Liver (tissue), 3 donors: ENCODE measurements around the gene CFAP157.

Experiments
- FOXA1 ChIP-seq: IDR thresholded peaks from 2 replicates; pipeline ENCODE4 v1.6.1; 2016; ENCODE audit warnings: antibody characterized with exemption
- FOXA2 ChIP-seq: IDR thresholded peaks from 2 replicates; pipeline ENCODE4 v1.6.1; 2016; ENCODE audit warnings: antibody characterized with exemption
- GABPA ChIP-seq, 2 donors: IDR thresholded peaks in 1 of 2; conservative IDR thresholded peaks in 1 of 2; 2 replicates each; pipeline ENCODE4 v1.6.1; 2016; ENCODE audit warnings: antibody characterized with exemption in 2 of 2, mild to moderate bottlenecking in 1 of 2, moderate library complexity in 1 of 2
- HNF4A ChIP-seq, 2 donors: conservative IDR thresholded peaks; 2 replicates each; pipeline ENCODE4 v1.6.1; 2016; ENCODE audit warnings: antibody characterized with exemption in 2 of 2, mild to moderate bottlenecking in 2 of 2
- JUND ChIP-seq, 2 donors: IDR thresholded peaks; 2 replicates each; pipeline ENCODE4 v1.6.1; 2016; ENCODE audit warnings: antibody characterized with exemption in 2 of 2
- RAD21 ChIP-seq, 2 donors: IDR thresholded peaks; 2 replicates each; pipeline ENCODE4 v1.6.1; 2016; ENCODE audit warnings: antibody characterized with exemption in 2 of 2, mild to moderate bottlenecking in 2 of 2
- RXRA ChIP-seq, 2 donors: IDR thresholded peaks; 2 replicates each; pipeline ENCODE4 v1.6.1; 2017 to 2018; ENCODE audit warnings: antibody characterized with exemption in 2 of 2, mild to moderate bottlenecking in 1 of 2
- SP1 ChIP-seq: IDR thresholded peaks from 2 replicates; pipeline ENCODE4 v1.6.1; 2018; ENCODE audit warnings: antibody characterized with exemption, mild to moderate bottlenecking
- TAF1 ChIP-seq: conservative IDR thresholded peaks from 2 replicates; pipeline ENCODE4 v1.6.1; 2016; ENCODE audit warnings: antibody characterized with exemption, mild to moderate bottlenecking
- TF ChIP-seq, protein P1 (sequence below): fragments of 150-350 bp; IDR thresholded peaks from 2 replicates; pipeline ENCODE4 v1.5.1; 2017; ENCODE audit warnings: improper control_type of control experiment, low read depth, low read length; ENCODE audit not compliant: missing input control
- TF ChIP-seq, protein P2 (sequence below): IDR thresholded peaks from 2 replicates; pipeline ENCODE4 v1.6.1; 2016; ENCODE audit warnings: antibody characterized with exemption
- TF ChIP-seq, protein P3 (sequence below): IDR thresholded peaks from 2 replicates; pipeline ENCODE4 v1.6.1; 2016; ENCODE audit warnings: antibody characterized with exemption
- TF ChIP-seq, protein P4 (sequence below): IDR thresholded peaks from 2 replicates; pipeline ENCODE4 v1.6.1; 2016; ENCODE audit warnings: antibody characterized with exemption, mild to moderate bottlenecking
- donor health status: healthy.
- donor health status: healthy.

DNA sequence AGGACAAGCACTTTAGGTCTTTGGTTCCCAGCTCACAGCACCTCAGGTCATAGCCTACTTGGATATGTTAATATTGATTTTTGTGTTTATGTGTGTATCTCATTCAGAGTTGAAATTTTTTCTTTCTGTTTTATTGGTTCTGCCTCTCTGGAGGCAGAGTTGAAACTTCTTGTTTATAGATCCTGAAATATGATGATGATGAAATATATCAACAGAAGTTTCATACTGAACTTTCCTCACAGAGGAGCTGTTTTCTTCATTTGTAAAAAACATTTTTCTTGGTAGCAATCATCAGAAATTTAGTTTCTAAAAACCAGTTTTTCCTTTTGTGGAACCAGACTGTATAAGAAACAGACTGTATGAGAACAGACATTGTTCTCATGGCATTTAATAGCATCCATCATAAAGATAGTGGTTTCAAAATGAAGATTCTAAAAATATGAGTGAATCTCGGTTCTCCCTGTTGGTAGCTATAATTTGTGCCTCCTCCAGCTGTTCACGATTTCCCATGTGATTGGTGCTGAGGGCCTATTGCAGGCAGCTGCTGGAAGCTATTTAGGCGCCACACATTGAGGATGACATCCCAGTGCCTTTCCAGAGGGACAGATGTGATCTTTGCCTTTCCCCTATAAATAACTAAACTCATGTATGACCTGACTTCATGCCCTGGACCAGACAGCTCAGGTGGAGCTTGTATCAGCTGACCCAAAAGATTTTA, 39.5 kb upstream of the CFAP157 start:
- TF ChIP-seq, protein P1, sequence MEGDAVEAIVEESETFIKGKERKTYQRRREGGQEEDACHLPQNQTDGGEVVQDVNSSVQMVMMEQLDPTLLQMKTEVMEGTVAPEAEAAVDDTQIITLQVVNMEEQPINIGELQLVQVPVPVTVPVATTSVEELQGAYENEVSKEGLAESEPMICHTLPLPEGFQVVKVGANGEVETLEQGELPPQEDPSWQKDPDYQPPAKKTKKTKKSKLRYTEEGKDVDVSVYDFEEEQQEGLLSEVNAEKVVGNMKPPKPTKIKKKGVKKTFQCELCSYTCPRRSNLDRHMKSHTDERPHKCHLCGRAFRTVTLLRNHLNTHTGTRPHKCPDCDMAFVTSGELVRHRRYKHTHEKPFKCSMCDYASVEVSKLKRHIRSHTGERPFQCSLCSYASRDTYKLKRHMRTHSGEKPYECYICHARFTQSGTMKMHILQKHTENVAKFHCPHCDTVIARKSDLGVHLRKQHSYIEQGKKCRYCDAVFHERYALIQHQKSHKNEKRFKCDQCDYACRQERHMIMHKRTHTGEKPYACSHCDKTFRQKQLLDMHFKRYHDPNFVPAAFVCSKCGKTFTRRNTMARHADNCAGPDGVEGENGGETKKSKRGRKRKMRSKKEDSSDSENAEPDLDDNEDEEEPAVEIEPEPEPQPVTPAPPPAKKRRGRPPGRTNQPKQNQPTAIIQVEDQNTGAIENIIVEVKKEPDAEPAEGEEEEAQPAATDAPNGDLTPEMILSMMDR: no peak
- TF ChIP-seq TAF1 (no peak), GABPA (IDR thresholded peaks at IDR 0.05 in 1 of 2, conservative IDR thresholded peaks at IDR 0.05 in 1 of 2) (no peak), JUND (IDR thresholded peaks at IDR 0.05) (no peak), RAD21 (IDR thresholded peaks at IDR 0.05) (no peak), FOXA2 (no peak), FOXA1 (no peak), HNF4A (conservative IDR thresholded peaks at IDR 0.05) (no peak), RXRA (IDR thresholded peaks at IDR 0.05) (no peak), SP1 (no peak)
- TF ChIP-seq, protein P2, sequence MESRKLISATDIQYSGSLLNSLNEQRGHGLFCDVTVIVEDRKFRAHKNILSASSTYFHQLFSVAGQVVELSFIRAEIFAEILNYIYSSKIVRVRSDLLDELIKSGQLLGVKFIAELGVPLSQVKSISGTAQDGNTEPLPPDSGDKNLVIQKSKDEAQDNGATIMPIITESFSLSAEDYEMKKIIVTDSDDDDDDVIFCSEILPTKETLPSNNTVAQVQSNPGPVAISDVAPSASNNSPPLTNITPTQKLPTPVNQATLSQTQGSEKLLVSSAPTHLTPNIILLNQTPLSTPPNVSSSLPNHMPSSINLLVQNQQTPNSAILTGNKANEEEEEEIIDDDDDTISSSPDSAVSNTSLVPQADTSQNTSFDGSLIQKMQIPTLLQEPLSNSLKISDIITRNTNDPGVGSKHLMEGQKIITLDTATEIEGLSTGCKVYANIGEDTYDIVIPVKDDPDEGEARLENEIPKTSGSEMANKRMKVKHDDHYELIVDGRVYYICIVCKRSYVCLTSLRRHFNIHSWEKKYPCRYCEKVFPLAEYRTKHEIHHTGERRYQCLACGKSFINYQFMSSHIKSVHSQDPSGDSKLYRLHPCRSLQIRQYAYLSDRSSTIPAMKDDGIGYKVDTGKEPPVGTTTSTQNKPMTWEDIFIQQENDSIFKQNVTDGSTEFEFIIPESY: no peak
- TF ChIP-seq, protein P3, sequence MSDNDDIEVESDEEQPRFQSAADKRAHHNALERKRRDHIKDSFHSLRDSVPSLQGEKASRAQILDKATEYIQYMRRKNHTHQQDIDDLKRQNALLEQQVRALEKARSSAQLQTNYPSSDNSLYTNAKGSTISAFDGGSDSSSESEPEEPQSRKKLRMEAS: no peak
- TF ChIP-seq, protein P4, sequence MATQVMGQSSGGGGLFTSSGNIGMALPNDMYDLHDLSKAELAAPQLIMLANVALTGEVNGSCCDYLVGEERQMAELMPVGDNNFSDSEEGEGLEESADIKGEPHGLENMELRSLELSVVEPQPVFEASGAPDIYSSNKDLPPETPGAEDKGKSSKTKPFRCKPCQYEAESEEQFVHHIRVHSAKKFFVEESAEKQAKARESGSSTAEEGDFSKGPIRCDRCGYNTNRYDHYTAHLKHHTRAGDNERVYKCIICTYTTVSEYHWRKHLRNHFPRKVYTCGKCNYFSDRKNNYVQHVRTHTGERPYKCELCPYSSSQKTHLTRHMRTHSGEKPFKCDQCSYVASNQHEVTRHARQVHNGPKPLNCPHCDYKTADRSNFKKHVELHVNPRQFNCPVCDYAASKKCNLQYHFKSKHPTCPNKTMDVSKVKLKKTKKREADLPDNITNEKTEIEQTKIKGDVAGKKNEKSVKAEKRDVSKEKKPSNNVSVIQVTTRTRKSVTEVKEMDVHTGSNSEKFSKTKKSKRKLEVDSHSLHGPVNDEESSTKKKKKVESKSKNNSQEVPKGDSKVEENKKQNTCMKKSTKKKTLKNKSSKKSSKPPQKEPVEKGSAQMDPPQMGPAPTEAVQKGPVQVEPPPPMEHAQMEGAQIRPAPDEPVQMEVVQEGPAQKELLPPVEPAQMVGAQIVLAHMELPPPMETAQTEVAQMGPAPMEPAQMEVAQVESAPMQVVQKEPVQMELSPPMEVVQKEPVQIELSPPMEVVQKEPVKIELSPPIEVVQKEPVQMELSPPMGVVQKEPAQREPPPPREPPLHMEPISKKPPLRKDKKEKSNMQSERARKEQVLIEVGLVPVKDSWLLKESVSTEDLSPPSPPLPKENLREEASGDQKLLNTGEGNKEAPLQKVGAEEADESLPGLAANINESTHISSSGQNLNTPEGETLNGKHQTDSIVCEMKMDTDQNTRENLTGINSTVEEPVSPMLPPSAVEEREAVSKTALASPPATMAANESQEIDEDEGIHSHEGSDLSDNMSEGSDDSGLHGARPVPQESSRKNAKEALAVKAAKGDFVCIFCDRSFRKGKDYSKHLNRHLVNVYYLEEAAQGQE: no peak
